GM21367 (cell line): ENCODE results near the gene USP12.
A peak's percentile ranks its signal among the peaks of the same experiment; 100 is the strongest.

Experiments used
- ATAC-seq: cut with Tn5 transposase; IDR thresholded peaks from one replicate; pipeline ENCODE4 v1.9.1; 2021; ENCODE audit not compliant: unreplicated experiment

The USP12 gene

DNA sequence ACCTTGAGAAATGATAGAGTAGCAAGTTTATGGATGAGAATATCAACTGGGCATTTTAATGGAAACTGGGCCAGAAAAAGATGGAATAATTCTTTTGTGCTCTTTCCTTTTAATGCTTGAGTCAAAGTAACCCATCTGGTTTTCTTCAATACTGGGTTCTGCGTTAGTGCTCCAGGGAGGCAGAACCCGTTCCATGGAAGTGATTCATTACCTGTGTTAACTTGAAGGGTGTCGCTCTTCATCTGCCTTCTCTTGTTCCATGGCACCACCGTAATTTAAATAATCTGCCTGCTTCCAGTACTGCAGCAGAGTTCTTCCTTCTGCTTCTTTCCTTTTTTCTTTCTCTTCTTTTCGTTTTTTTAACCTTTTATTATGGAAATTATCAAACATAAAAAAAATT, 14.7 kb upstream of the USP12 start:
- ATAC-seq, result no peak

GRCh38 chr13:27183561-27184147, 12.0 kb upstream of the USP12 start:
- ATAC-seq, result no peak

- no peak for ATAC-seq
Observed at GRCh38 chr13:27182844-27183497, 11.4 kb upstream of the USP12 start.

GRCh38 chr13:27182054-27182453, 10.4 kb upstream of the USP12 start:
- no peak for ATAC-seq

- no peak for ATAC-seq
Observed at GRCh38 chr13:27177852-27178251, 6.2 kb upstream of the USP12 start.

GRCh38 chr13:27176470-27177410, 5.1 kb upstream of the USP12 start:
- no peak for ATAC-seq

DNA sequence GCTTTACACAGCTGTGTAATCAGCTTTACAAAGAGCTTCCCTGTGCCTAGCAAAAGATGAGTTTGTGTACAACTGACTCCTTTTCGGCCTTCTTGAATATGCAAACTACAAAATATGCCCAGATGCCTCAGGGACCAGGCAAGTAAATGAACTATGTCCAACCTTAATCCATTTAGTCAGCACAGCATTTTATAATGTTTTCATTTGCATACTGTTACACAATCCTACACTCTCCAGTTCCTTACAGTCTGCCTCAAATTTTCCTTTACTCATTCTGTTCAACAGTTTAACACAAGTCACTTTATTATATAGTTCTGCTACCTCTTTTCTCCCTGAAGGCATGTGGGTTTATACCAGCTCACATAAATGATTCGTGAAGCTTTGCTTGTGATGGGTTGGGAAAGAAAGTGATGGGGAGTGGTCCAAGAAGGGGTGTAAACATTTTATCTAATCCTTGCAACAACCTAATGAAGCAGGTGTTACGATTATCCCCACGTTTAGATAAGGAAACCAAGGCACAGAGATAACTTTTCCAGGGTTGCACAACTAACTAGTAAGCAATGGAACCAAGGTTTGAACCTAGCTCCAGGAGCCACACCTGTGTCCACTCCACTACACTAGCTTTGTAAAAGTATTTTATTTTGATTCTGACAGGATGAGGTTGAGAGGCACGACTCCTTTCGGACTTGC, 3.3 kb upstream of the USP12 start:
- no peak for ATAC-seq

- no peak for ATAC-seq
Observed at GRCh38 chr13:27172495-27172842, 858 bp upstream of the USP12 start.

GRCh38 chr13:27171827-27172494, 350 bp upstream of the USP12 start:
- peak; percentile 66 for ATAC-seq

GRCh38 chr13:27170516-27171243, 931 bp downstream of the USP12 start:
- ATAC-seq, result no peak

GRCh38 chr13:27170221-27170515, 1.4 kb downstream of the USP12 start:
- no peak for ATAC-seq

DNA sequence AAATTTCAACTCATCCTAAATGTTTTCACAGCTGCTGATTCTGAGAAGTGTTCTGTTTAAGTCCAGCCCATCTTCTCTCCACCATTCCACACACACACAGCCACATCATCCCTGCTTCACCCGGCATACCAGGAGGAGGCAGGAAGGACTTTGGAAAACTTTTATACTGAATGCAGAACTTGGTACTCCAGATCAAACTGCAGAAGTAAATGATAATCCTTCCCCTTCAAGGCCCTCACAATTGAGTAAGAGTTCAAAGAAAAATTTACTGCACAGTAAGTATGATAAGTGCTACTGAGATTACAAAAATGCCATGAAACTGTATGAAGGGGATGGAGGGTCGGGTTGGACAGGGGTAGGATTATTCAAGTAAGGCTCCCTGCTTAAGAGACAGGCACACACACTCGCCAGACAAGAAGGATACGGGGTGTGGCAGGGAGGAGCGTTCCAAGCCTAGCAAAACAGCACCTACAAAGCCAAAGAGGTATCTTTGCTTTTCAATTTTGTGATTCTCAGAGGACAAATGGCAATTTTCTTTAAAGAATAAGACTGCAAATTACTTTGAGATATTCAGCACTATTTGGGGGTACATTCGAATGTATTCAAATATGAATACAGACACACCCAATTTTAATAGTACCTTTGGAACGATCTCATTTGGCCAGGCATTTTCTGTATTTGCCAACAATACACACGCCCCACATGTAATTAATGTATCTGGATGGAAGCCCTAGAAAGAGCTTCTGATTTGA, 2.5 kb downstream of the USP12 start:
- no peak for ATAC-seq

DNA sequence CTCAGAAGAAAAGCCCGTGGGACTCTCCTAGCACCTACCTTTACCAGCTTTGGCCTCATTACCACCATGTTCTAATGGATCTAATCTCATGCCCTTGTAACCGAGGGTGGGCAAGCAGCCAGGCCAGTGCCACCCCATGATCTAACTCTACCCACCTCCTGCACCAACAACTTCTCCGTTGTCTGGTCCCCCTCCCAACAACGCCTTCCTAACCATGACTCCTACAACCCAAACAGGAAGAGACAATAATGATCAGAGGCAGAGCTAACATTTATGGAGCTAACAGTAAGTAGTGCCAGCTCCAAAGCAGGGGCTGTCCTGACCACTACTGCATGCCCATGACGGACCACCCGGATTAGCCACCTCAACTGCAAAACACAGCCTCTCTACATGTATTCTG, 3.5 kb downstream of the USP12 start:
- no peak for ATAC-seq

- no peak for ATAC-seq
Observed at GRCh38 chr13:27166313-27166712, 5.3 kb downstream of the USP12 start.

DNA sequence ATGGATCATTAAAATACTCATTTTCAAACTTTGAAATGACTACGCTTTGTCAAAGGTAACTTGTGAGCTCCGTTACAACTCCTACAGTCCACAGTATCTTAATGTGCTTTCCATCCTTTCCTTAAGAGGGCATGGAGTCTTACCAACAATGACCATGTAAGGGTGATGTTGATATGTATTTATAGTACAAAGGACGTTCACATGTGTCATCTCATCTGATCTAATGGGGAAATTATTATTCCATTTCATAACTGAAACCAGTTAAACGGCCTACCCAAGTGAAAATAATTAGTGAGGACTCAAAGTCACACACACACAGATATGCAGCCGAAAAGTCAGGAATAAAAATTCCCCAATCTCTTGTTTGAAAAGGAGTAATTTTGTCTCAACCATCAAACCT, 9.6 kb downstream of the USP12 start:
- ATAC-seq, result no peak

DNA sequence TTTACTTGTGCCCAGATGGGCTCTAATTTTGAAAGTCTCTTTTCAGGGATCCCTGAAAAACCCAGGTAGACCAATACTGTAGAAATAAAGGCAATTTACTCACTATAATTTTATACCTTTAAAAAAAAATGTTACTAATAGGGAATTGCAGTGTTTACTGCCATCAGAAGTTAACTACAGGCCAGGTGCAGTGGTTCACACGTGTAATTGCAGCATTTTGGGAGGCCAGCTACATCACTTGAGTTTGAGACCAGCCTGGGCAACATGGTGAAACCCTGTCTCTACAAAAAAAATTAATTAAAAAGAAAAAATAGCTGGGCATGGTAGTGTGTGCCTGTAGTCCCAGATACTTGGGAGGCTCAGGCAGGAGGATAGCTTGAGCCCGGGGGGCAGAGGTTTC, 10.2 kb downstream of the USP12 start:
- no peak for ATAC-seq

DNA sequence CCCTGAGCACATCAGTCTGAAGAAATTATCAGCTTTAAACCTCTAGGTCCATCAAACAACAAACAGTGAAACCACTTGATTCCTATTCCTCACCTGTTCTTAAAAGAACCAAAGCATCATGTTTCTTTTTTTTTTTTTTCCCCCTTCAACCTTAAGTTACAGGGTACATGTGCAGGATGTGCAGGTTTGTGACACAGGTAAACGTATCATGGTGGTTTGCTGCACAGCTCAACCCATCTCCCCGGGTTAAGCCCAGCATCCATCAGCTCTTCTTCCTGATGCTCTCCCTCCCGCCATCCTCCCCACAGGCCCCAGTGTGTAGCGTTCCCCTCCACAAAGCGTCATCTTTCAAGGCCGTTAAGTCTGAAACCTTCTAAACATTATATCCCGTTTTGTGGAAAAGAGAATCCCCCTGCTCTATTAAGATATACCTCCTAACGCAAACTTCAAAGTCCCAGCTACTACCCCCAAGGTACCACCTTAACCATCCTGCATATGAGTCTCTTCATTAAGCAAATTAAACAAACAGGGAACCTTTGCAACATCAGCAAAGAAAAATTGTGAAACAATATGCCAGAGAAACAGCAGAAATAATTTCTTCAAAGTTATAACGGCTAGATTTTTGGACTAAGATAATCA, 10.8 kb downstream of the USP12 start:
- ATAC-seq, result no peak

GRCh38 chr13:27159806-27160563, 11.6 kb downstream of the USP12 start:
- ATAC-seq, result no peak

DNA sequence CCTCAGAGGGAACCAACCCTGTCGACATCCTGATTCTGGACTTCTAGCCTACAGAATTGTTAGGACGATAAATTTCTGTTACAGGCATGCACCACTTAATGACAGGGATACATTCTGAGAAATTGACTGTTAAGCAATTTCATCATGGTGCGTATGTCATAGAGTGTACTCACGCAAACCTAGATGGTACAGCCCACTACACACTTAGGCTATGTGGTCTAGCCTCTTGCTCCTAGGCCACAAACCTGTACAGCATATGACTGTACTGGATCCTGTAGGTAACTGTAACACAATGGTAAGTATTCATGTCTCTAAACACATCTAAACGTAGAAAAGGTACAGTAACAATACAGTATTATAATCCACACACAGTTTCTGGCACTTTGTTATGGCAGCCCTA, 13.3 kb downstream of the USP12 start:
- ATAC-seq, result no peak
